ENCODE data around the gene ABCD3. TPM values are rescaled to one million over a fixed set of nuclear protein-coding genes. Genes with fewer than 3 reads are reported as not detected.

Gene ABCD3
- total RNA-seq, 1 donor from 2014 or later: 38.4 TPM

GRCh38 chr1:94514095-94514727 is 96.0 kb downstream of the ABCD3 start:
- TF ChIP-seq, protein P1, sequence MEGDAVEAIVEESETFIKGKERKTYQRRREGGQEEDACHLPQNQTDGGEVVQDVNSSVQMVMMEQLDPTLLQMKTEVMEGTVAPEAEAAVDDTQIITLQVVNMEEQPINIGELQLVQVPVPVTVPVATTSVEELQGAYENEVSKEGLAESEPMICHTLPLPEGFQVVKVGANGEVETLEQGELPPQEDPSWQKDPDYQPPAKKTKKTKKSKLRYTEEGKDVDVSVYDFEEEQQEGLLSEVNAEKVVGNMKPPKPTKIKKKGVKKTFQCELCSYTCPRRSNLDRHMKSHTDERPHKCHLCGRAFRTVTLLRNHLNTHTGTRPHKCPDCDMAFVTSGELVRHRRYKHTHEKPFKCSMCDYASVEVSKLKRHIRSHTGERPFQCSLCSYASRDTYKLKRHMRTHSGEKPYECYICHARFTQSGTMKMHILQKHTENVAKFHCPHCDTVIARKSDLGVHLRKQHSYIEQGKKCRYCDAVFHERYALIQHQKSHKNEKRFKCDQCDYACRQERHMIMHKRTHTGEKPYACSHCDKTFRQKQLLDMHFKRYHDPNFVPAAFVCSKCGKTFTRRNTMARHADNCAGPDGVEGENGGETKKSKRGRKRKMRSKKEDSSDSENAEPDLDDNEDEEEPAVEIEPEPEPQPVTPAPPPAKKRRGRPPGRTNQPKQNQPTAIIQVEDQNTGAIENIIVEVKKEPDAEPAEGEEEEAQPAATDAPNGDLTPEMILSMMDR (IDR thresholded peaks at IDR 0.05; ENCODE audit: insufficient read depth, low read depth, low read length): peak; percentile 76
- no peak for TF ChIP-seq EZH2 (IDR thresholded peaks at IDR 0.05; ENCODE audit: insufficient read depth, low read length)
- H3K4me3 Mint-ChIP-seq (ENCODE audit: unreplicated experiment): no peak overlapping the region

GRCh38 chr1:94515296-94515947 is 97.2 kb downstream of the ABCD3 start:
- Mint-ChIP-seq H3K4me3 (ENCODE audit: unreplicated experiment) (no peak overlapping the region), H3K36me3 (ENCODE audit: low read depth, unreplicated experiment) (peaks cover 2% of the 10 kb centered on the region), H3K27me3 (ENCODE audit: low read depth, unreplicated experiment) (no peaks in the 10 kb centered on the region), H3K9me3 (ENCODE audit: unreplicated experiment) (no peaks in the 10 kb centered on the region), H3K27ac (ENCODE audit: unreplicated experiment) (no peak overlapping the region), H3K4me1 (ENCODE audit: low read depth, unreplicated experiment) (peaks cover 2% of the 10 kb centered on the region)
- Histone ChIP-seq H3K4me2 (ENCODE audit: low read length) (no peak overlapping the region), H3K27me3 (ENCODE audit: insufficient read depth, low read length) (no peaks in the 10 kb centered on the region), H3K79me2 (ENCODE audit: insufficient read depth, low read length) (no peaks in the 10 kb centered on the region), H2AFZ (ENCODE audit: low read depth, low read length) (no peak overlapping the region), H3K9ac (ENCODE audit: low read length) (no peak overlapping the region), H3K4me3 (ENCODE audit: insufficient read depth, low read depth, low read length) (no peak overlapping the region), H3K9me3 (ENCODE audit: insufficient read depth, low read depth, low read length) (no peaks in the 10 kb centered on the region), H4K20me1 (ENCODE audit: insufficient read depth, low read length) (no peaks in the 10 kb centered on the region), H3K36me3 (ENCODE audit: insufficient read depth, low read length) (no peaks in the 10 kb centered on the region), H3K4me1 (ENCODE audit: insufficient read depth, low read length) (no peaks in the 10 kb centered on the region), H3K27ac (ENCODE audit: low read depth, low read length) (no peak overlapping the region)
- DNase-seq (ENCODE audit: low read depth) (no peak), FAIRE-seq (peak; percentile 9)
- TF ChIP-seq, protein P1 (IDR thresholded peaks at IDR 0.05; ENCODE audit: insufficient read depth, low read depth, low read length): no peak
- TF ChIP-seq EZH2 (IDR thresholded peaks at IDR 0.05; ENCODE audit: insufficient read depth, low read length): no peak

More at GRCh38 chr1:94514095-94514727, 96.0 kb downstream of the ABCD3 start:
- no peak for DNase-seq (ENCODE audit: low read depth)
- no peaks in the 10 kb centered on the region for H3K36me3 ChIP-seq (ENCODE audit: insufficient read depth, low read length)
- H3K9ac ChIP-seq (ENCODE audit: low read length): no peak overlapping the region
- H4K20me1 ChIP-seq (ENCODE audit: insufficient read depth, low read length): no peaks in the 10 kb centered on the region
- no peak overlapping the region for H3K4me2 ChIP-seq (ENCODE audit: low read length)
- Mint-ChIP-seq H3K36me3 (ENCODE audit: low read depth, unreplicated experiment) (peaks cover 6% of the 10 kb centered on the region), H3K9me3 (ENCODE audit: unreplicated experiment) (no peaks in the 10 kb centered on the region), H3K27me3 (ENCODE audit: low read depth, unreplicated experiment) (no peaks in the 10 kb centered on the region), H3K4me1 (ENCODE audit: low read depth, unreplicated experiment) (peaks cover 2% of the 10 kb centered on the region), H3K27ac (ENCODE audit: unreplicated experiment) (no peak overlapping the region)
- H3K9me3 ChIP-seq (ENCODE audit: insufficient read depth, low read depth, low read length): no peaks in the 10 kb centered on the region
- no peaks in the 10 kb centered on the region for H3K79me2 ChIP-seq (ENCODE audit: insufficient read depth, low read length)
- FAIRE-seq: peak; percentile 92
- H3K27ac ChIP-seq (ENCODE audit: low read depth, low read length): no peak overlapping the region
- H3K27me3 ChIP-seq (ENCODE audit: insufficient read depth, low read length): no peaks in the 10 kb centered on the region
- H2AFZ ChIP-seq (ENCODE audit: low read depth, low read length): no peak overlapping the region
- no peaks in the 10 kb centered on the region for H3K4me1 ChIP-seq (ENCODE audit: insufficient read depth, low read length)
- no peak overlapping the region for H3K4me3 ChIP-seq (ENCODE audit: insufficient read depth, low read depth, low read length)

- Histone ChIP-seq H3K4me1 (ENCODE audit: insufficient read depth, low read length) (no peaks in the 10 kb centered on the region), H3K36me3 (ENCODE audit: insufficient read depth, low read length) (no peaks in the 10 kb centered on the region), H3K4me3 (ENCODE audit: insufficient read depth, low read depth, low read length) (no peak overlapping the region), H3K4me2 (ENCODE audit: low read length) (no peak overlapping the region), H2AFZ (ENCODE audit: low read depth, low read length) (no peak overlapping the region), H3K79me2 (ENCODE audit: insufficient read depth, low read length) (no peaks in the 10 kb centered on the region), H3K9me3 (ENCODE audit: insufficient read depth, low read depth, low read length) (no peaks in the 10 kb centered on the region), H3K27me3 (ENCODE audit: insufficient read depth, low read length) (no peaks in the 10 kb centered on the region), H3K27ac (ENCODE audit: low read depth, low read length) (no peak overlapping the region), H3K9ac (ENCODE audit: low read length) (no peak overlapping the region), H4K20me1 (ENCODE audit: insufficient read depth, low read length) (no peaks in the 10 kb centered on the region)
- peaks cover 5% of the 10 kb centered on the region for H3K4me1 Mint-ChIP-seq (ENCODE audit: low read depth, unreplicated experiment)
- no peak for DNase-seq (ENCODE audit: low read depth)
- FAIRE-seq: no peak
- no peaks in the 10 kb centered on the region for H3K36me3 Mint-ChIP-seq (ENCODE audit: low read depth, unreplicated experiment)
- H3K4me3 Mint-ChIP-seq (ENCODE audit: unreplicated experiment): no peak overlapping the region
- no peaks in the 10 kb centered on the region for H3K27me3 Mint-ChIP-seq (ENCODE audit: low read depth, unreplicated experiment)
- H3K9me3 Mint-ChIP-seq (ENCODE audit: unreplicated experiment): peaks cover 2% of the 10 kb centered on the region
- no peak overlapping the region for H3K27ac Mint-ChIP-seq (ENCODE audit: unreplicated experiment)
- no peak for TF ChIP-seq EZH2 (IDR thresholded peaks at IDR 0.05; ENCODE audit: insufficient read depth, low read length)
- TF ChIP-seq, protein P1 (IDR thresholded peaks at IDR 0.05; ENCODE audit: insufficient read depth, low read depth, low read length): no peak
Observed at GRCh38 chr1:94519351-94519750, 101.2 kb downstream of the ABCD3 start.

Measured in astrocyte (in vitro differentiated cells and primary cell).